ENCODE results near the gene RPS6KC1. TPM values are rescaled to one million over a fixed set of nuclear protein-coding genes. Genes with fewer than 3 reads are reported as not detected.
"Not testable (repeated sequence)": the region's sequence is repeated elsewhere in the genome, so short reads cannot be mapped to it uniquely, and the experiment has no call there.

The RPS6KC1 gene
- total RNA-seq, 1 donor: 15.6 TPM

DNA sequence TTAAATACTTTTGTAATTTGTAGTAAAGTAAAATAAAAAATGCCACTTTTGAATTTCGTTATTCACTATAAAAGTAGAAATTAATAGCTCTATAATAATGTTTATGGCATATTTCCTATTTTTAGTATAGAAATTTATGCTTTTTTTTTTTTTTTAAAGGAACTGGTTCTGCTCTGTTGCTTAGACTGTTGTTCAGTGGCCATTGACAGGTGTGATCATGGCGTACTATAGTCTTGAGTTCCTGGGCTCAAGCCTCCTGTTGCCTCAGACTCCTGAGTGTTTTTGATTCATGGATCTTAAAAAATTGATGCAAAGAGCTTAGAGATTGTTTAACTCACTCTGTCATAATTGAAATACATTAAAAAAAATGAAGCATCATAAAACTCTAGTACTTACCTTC, 53.6 kb downstream of the RPS6KC1 start:
- DNase-seq (ENCODE audit: low read depth in 2 of 3, low spot score in 2 of 3): no peak

DNA sequence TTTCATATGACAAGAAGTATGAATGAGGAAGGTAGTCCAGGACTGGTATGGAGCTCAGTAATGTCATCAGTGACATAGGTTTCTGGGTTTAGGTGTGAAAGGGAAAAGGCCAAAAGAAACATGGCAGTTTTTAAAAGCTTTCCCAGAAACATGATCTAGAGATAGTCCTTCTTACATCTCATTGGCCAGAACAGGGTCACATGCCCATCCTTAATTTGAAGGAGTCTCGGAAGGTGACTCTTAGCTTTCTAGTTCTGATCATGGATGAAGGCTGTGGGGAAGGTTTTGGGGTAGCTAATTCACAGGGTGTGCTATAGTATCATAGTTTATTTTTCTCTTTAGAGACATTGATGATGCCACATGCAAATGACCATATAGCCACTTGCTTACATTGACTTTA, 55.3 kb downstream of the RPS6KC1 start:
- DNase-seq (ENCODE audit: low read depth in 2 of 3, low spot score in 2 of 3): no peak

DNA sequence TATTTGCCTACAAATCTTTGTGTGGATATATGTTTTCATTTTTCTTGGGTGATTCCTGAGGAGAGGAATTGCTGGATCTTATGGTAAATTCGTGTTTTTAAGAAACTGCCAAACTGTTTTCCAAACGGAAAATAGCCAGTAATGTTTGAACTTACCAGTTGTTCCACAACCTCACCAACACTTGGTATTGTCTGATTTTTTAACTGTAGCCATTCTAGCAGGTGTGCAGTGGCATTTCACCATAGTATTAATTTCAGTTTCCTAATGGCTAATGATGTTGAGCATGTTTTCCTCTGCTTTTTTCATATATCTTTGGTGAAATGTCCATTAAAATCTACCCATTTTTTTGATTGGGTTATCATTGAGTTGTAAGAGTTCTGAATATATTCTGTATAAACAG, 56.6 kb downstream of the RPS6KC1 start:
- DNase-seq (ENCODE audit: low read depth in 2 of 3, low spot score in 2 of 3): no peak

DNA sequence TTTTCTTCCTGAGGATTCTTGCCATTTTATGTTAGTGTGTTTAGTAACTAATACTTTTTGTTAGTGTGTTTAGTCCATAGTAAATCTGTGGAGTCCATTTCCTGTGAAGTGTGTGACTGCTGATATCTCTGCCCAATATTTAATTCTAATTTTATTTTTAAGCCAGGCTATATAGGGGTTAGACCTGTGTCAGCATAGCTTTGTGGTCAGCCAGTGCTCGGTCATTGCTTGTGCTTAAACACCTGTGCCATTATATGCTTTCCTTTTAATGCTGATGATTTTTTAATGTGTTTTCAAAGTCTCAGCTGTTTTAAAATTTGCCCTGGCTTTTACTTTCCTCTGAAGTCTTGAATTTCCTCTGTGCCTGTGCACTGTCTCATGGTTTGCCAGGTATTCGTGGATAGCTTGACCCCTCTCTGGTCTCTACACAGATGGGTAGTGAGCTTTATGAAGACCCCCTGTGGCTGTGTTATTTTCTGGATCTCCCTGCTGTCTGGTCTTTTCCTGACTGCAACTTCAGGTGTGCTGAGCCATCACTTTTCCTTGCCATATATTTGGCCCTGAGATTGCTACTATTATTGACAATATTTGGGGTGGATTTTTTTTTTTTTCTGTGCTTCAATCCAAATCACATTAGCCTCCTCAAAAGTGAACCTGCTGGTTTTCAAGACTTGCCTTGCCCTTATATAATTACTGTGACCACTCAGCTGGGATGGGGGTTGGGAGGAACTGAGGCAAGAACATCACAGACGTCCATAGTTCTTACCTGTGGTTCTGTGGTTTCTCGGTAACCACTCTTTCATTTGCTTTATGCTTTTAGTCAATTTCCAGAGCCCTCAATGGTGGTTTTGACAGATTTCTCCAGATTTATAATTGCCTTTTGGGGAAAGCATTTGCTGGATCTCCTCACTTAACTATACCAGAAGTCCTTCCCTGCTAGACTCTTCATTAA, 59.6 kb downstream of the RPS6KC1 start:
- no peak for DNase-seq (ENCODE audit: low read depth in 2 of 3, low spot score in 2 of 3)

DNA sequence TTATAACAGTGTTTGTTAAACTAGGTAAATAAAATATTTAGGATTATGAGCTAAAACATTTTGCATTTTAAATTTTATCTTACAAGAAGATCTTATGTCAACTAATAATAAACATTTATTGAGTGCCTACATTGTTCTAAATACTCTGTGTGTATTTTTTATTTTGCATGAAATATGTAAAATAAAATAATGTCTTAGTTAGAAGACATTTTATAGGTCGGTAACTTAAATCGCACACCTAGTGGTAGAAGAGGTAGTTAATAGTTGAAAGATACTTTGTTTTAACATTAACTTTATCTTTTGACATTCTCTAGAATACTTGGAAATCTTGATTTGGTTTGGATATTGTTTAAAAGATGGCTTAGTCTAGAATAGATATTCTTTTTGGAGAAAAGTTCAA, 60.5 kb downstream of the RPS6KC1 start:
- DNase-seq (ENCODE audit: low read depth in 2 of 3, low spot score in 2 of 3): no peak

DNA sequence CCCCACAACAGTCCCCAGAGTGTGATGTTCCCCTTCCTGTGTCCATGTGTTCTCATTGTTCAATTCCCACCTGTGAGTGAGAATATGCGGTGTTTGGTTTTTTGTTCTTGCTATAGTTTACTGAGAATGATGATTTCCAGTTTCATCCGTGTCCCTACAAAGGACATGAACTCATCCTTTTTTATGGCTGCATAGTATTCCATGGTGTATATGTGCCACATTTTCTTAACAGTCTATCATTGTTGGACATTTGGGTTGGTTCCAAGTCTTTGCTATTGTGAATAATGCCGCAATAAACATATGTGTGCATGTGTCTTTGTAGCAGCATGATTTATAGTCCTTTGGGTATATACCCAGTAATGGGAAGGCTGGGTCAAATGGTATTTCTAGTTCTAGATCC, 61.7 kb downstream of the RPS6KC1 start:
- not testable (repeated sequence) for DNase-seq (ENCODE audit: low read depth in 2 of 3, low spot score in 2 of 3)

DNA sequence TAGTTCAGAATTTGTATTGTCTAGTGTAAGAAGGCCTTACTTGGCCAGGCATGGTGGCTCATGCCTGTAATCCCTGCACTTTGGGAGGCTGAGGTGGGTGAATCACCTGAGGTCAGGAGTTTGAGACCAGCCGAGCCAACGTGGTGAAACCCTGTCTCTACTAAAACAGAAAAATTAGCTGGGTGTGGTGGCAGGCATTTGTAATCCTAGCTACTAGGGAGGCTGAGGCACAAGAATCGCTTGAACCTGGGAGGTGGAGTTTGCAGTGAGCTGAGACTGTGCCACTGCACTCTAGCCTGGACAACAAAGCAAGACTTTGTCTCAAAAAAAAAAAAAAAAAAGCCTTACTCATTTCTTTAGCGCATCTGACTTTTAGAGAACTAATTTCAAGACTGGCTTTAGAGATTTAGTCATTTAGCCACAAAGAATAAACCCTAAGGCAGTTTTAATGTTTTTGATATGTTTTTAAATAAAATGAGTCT, 66.7 kb downstream of the RPS6KC1 start:
- DNase-seq (ENCODE audit: low read depth in 2 of 3, low spot score in 2 of 3): not testable (repeated sequence)

DNA sequence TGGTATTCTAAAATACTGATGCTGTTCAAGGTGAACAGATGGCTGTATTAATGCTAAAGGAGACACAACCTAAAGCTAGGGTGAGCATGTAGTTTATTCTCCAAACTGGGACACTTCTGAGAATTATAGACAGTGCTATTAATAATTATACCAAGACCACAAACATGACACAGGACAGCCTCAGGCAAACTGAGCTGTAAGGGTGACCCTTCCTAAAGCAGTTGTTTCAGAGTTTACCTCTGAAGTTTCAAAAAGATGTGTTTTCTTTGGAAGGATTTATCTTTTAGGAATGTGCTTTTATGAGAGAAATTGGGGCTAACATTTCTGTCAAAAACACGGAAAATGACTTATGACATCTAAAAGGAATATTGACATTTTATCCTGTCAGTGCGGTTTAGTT, 68.8 kb downstream of the RPS6KC1 start:
- no peak for DNase-seq (ENCODE audit: low read depth in 2 of 3, low spot score in 2 of 3)

DNA sequence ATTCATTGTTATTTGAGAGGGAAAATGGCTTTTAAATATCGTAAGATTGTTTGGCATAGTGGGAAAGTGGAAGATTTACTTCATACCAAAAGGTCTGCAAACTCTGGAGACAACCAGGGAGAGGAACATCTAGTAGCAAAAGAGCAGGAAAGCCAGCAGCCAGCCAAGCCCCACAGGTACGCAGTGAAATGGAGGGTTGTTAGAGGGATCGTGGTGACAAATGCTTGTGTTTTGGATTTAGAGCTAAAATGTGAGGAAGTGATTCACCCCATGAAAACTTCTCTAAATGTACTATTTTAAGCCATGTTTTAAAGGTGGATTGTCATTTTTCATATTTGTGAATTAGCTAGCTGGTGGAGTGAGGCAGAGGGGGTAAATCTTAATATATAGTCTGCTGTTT, 69.3 kb downstream of the RPS6KC1 start:
- DNase-seq (ENCODE audit: low read depth in 2 of 3, low spot score in 2 of 3): no peak

DNA sequence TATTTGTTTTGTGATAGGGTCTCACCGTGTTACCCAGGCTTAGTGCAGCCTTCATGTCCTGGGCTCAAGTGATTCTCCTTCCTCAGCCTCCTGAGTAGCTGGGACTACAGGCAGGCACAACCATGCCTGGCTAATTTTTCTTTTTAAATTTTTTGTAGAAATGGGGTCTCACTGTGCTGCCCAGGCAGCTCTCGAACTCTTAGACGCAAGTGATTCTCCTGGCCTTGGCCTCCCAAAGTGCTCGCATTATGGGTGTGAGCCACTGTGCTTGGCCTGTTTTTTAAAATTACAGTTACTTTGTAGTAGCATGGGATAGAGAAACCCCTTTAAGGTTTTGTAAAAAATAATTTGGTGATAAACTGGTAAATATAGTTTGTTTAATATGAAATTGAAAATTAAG, 69.9 kb downstream of the RPS6KC1 start:
- no peak for DNase-seq (ENCODE audit: low read depth in 2 of 3, low spot score in 2 of 3)

DNA sequence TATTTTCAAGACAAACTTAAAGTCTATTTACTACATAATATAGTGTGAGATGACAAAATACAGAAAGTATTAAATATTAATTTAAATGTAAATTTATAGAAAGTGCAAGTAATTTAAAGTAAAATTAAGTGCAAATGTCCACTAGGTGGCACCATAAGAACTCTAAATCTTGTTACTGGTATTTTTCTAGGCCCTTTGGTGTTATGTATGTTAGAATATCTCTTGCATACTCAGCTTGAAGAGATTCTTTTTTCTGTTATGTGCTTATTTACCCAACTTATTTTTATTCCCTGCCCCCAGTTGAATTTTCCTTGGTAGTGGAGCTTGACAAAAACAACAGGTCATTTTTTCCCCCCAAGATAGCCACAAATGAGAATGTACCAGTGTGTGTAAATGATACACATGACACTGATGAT, 71.5 kb downstream of the RPS6KC1 start:
- peak in 2 of 3 donors; percentile 28 to 62 for DNase-seq (ENCODE audit: low read depth in 2 of 3, low spot score in 2 of 3)

DNA sequence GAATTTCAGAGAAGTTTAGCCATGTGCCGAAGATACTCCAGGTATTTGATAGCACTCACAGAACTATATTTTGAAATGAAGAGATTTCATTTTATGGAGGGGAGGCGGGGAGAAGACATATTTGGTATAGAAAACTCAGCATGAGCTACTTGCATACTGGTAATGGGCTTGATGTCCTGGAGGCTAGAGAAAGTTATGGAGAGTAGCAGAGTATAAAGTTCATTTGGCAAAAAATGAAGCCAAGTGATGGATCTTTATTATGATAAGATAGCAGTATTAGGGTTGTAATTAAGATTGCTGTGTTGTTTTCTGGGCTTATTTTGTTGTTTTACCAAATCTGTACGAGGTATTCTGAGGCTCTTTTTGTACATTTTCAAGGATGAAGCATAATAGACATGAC, 72.0 kb downstream of the RPS6KC1 start:
- no peak for DNase-seq (ENCODE audit: low read depth in 2 of 3, low spot score in 2 of 3)

DNA sequence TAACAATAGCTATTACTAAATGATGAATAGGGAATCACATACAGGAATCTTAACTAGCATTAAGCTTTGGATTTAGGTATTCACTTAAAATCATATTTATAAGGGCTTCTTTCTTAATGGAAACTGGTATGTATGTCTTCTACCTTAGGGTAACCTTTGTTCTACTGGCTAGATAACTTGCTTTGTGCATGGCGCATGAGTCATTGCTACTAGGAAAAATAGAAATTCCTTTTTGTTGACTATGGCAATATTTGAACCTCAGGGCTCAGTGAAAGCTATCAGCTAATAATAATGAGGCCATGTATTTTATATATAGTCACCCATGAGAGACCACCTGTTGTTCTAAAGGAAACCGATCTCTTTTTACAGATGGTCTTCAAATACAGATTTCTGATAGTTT, 72.5 kb downstream of the RPS6KC1 start:
- no peak for DNase-seq (ENCODE audit: low read depth in 2 of 3, low spot score in 2 of 3)

DNA sequence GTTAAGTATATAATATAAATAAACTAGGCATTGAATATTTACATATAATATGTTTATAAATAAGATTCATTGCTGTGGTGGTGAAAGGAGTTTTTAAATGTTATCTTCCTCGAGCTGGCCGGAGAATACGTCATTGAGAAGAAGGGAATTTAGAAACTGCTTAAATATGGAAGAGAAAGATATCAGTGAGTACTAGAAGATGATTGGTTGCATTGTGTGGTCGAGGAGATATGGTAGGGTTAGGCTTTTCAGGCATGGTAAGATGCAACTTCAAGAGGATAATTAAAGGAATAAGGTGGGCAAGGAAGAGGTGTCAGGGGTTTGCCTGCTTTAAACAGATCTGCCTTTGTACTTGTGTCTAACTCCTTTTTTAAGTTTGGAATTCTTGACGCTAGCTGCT, 73.5 kb downstream of the RPS6KC1 start:
- no peak for DNase-seq (ENCODE audit: low read depth in 2 of 3, low spot score in 2 of 3)

DNA sequence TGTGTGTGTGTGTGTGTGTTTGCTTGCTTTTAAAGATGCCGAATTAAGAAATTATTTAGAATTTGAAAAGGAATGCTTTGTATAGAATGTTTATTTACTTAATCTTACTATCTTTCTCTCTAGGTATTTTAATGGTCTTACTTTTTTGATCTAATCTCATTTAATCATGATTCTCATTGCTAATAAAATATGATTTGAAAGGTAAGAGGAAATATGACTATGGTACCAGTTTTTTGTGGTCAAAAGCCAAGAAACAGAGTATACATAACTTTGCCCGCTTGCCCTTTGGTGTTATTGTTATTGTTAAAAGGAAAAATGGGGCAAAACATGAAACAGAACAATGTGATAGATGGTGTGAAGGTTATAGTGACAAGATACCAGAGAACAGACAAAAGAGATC, 74.6 kb downstream of the RPS6KC1 start:
- no peak for DNase-seq (ENCODE audit: low read depth in 2 of 3, low spot score in 2 of 3)

DNA sequence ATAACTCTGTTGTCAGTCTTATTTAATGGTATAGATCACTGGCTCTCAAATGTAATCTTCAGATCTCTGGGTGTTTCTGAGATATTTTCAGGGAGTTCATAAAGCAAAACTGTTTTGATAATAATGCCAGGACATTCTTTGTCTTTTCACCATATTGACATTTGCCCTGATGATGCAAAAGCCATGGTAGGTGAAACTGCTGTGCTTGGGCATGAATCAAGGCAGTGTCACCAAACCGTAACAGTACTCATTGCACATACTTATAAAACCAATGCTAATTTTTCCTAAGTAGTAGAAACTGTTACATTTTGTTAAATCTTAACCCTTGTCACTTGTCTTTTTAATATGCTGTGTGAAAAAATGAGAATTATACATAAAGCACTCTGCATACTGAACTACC, 76.0 kb downstream of the RPS6KC1 start:
- no peak for DNase-seq (ENCODE audit: low read depth in 2 of 3, low spot score in 2 of 3)

DNA sequence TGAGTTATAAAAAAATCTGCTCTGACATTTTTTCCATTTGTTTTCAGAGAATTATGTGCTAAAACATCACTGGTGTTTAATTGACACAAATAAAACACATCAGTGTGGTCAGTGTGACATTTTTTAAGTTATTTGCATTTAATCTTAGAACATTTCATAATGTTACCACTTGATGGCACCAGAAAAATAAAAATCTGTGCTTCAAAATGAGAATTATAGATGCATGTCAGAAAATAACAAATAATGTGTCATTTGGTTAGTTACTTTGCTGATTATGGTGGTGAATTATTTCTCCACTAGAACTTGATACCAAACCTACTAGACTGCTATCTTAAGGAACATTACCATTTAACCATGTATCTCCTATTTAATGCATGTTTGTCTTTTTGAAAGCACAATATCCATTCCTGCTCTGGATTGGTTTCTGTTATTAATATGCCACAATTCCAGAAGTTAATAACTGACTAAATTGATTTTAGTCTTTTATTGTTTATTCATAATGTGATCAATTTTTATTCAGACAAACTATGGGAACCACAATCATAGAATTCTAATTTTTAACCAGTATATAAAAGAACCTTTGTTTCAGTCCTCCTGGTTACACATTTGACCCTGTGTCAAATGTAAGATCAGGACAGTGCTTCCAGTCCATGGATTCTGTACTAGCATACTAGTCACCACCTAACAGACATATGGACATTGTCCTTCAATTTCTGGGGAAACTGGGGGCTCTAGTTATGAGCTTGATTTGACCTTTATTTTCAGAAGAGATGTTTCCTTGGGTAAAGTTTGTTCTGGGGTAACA, 81.0 kb downstream of the RPS6KC1 start:
- DNase-seq (ENCODE audit: low read depth in 2 of 3, low spot score in 2 of 3): no peak

DNA sequence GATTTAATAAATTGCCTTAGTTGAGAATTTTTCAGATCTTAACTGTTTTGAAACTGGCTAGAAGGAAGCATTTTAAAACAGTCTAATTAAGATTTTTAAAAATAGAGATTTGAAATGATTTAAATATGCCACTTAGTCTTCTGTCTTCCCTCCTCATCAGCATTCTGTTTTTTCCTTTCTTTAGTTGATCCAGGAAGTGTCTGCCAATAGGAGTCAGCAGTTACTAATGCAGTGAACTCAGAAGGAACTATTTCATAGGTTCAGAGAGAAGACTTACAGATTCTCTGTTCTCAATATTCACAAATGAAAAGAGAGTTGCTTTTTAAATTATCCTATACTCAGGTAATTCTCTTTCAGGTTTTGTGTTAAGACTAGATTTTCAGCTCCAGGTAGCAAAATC, 84.5 kb downstream of the RPS6KC1 start:
- DNase-seq (ENCODE audit: low read depth in 2 of 3, low spot score in 2 of 3): no peak

DNA sequence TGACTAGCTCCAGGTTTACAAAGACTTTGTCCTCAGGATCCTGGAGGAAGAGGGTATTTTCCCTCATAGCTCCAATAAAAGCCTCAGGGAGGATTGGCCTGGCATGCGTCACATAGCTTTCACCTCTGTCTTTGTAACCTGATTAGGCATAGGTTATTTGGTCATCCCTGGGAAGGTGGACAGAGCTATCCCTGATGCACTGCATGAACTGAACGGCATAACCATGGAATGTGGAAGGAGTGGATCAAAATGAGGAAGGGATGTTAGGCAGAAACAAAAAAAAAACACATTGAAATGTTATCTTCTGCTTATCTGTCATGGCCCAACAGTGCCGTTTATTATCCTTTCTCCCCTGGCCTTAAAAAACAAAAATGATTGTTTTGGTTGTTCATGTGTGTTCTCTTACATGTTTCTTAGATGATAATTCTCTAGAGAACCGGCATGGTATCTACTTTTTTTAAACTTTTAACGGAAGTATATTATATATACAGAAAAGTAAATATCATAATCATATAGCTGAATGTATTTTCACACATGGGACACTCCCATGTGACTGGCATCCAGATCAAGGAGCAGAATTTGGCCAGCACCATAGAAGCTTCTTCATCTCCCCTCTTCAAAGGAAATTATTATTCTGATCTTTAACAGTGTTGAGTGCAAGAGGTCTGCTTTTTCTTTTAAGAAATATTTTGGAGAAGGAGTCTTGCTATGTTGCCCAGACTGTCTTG, 85.3 kb downstream of the RPS6KC1 start:
- DNase-seq (ENCODE audit: low read depth in 2 of 3, low spot score in 2 of 3): no peak

DNA sequence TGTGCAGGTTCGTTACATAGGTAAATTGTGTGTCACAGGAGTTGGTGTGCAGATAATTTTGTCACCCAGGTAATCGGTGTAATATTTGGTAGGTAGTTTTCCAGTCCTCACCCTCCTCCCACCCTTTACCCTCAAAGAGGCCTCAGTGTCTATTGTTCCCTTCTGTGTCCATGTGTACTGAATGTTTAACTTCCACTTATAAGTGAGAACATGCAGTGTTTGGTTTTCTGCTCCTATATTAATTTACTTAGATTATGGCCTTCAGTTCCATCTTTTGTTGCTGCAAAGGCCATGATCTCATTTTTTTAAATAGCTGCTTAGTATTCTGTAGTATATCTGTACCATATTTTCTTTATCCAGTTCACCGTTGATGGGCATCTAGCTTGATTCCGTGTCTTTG, 87.3 kb downstream of the RPS6KC1 start:
- no peak for DNase-seq (ENCODE audit: low read depth in 2 of 3, low spot score in 2 of 3)

DNA sequence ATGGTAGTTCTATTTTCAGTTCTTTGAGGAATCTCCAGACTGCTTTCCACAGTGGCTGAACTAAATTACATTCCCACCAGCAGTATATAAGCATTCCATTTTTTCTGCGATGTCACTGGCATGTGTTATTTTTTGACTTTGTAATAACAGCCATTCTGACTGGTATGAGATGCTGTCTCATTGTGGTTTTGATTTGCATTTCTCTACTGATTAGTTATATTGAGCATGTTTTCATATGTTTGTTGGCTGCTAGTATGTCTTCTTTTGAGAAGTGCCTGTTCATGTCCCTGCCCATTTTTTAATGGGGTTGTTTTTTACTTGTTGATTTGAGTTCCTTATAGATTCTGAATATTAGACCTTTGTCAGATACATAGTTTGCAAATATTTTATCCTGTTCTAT, 87.9 kb downstream of the RPS6KC1 start:
- peak in 1 of 3 donors; percentile 31 for DNase-seq (ENCODE audit: low read depth in 2 of 3, low spot score in 2 of 3)
